ENCODE data around the gene ARFGEF2.

Gene ARFGEF2

GRCh38 chr20:48944663-48945297, 23.3 kb downstream of the ARFGEF2 start:
- TF ChIP-seq, protein P1, sequence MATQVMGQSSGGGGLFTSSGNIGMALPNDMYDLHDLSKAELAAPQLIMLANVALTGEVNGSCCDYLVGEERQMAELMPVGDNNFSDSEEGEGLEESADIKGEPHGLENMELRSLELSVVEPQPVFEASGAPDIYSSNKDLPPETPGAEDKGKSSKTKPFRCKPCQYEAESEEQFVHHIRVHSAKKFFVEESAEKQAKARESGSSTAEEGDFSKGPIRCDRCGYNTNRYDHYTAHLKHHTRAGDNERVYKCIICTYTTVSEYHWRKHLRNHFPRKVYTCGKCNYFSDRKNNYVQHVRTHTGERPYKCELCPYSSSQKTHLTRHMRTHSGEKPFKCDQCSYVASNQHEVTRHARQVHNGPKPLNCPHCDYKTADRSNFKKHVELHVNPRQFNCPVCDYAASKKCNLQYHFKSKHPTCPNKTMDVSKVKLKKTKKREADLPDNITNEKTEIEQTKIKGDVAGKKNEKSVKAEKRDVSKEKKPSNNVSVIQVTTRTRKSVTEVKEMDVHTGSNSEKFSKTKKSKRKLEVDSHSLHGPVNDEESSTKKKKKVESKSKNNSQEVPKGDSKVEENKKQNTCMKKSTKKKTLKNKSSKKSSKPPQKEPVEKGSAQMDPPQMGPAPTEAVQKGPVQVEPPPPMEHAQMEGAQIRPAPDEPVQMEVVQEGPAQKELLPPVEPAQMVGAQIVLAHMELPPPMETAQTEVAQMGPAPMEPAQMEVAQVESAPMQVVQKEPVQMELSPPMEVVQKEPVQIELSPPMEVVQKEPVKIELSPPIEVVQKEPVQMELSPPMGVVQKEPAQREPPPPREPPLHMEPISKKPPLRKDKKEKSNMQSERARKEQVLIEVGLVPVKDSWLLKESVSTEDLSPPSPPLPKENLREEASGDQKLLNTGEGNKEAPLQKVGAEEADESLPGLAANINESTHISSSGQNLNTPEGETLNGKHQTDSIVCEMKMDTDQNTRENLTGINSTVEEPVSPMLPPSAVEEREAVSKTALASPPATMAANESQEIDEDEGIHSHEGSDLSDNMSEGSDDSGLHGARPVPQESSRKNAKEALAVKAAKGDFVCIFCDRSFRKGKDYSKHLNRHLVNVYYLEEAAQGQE (IDR thresholded peaks at IDR 0.05; ENCODE audit: low read depth): no peak
- no peak for TF ChIP-seq RAD21 (IDR thresholded peaks at IDR 0.05; ENCODE audit: low read depth)
- no peak for TF ChIP-seq CEBPB (IDR thresholded peaks at IDR 0.05)
- TF ChIP-seq FOXM1 (IDR thresholded peaks at IDR 0.05; ENCODE audit: borderline replicate concordance, low read depth): no peak
- no peak for TF ChIP-seq CREB1 (IDR thresholded peaks at IDR 0.05; ENCODE audit: low read depth)

DNA sequence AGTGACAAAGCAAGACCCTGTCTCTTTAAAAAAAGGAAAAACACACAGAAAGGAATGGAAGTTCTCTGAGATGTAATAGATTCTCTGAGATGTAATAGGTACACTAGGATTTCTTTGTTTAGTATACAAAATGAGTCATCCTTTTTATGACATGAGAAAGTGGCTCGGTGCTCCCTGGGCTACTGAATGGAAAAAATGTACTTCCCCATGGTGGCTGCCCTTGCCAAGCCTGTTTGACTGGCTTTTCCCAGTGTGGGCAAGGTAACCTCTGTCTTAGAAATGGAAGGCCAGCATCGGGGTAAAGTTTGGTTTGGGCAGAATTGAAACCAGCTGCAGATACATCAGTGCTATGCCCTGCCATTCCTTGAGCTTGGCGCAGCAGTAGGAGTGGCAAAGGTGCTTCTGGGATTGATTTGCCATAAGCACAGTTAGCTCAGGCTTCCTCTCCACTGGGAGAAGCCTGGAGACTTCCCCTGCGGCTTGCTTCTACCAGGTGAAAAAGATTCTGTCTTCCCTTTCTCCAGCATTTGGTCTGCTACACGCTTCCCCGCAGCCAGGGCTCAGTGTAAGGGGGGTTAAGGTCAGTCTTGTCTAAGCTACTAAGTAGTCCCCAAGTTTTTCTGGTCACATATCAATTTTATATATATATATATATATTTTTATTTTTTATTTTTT, 24.5 kb downstream of the ARFGEF2 start:
- TF ChIP-seq FOXM1 (IDR thresholded peaks at IDR 0.05; ENCODE audit: borderline replicate concordance, low read depth) (no peak), NFIC (IDR thresholded peaks at IDR 0.05) (peak; percentile 47), TEAD4 (IDR thresholded peaks at IDR 0.05) (peak; percentile 66; the same call in 1 of the 2 replicates), EP300 (IDR thresholded peaks at IDR 0.05; ENCODE audit: borderline replicate concordance) (no peak), YY1 (IDR thresholded peaks at IDR 0.05; ENCODE audit: low read depth) (peak; percentile 66; the same call in 1 of the 2 replicates), TCF12 (IDR thresholded peaks at IDR 0.05; ENCODE audit: low read depth) (peak; percentile 84)
- TF ChIP-seq, protein P2, sequence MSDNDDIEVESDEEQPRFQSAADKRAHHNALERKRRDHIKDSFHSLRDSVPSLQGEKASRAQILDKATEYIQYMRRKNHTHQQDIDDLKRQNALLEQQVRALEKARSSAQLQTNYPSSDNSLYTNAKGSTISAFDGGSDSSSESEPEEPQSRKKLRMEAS (IDR thresholded peaks at IDR 0.05): peak; percentile 56; the same call in 1 of the 2 replicates

DNA sequence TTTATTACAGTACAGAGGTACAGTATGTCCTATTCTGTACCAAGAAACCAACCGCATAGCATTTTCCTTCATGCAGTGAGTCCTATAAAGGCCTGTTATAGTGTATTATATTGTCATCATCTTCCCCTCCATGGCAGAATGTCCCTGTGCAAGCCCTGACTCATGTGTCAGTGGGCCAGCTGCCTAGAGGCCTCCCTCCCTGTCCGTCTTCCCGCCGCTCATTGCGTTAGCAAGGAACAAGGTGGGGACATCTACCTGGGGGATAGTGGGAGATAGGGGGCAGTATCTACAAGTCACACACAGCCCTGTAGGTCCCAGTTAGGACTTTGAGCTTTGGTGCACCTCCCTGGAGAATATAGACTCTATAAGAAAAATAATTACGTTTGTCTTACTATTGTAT, 27.1 kb downstream of the ARFGEF2 start:
- TF ChIP-seq RAD21 (IDR thresholded peaks at IDR 0.05; ENCODE audit: low read depth): no peak
- no peak for TF ChIP-seq EP300 (IDR thresholded peaks at IDR 0.05; ENCODE audit: borderline replicate concordance)
- TF ChIP-seq, protein P1 (IDR thresholded peaks at IDR 0.05; ENCODE audit: low read depth): no peak
- TF ChIP-seq EGR1 (IDR thresholded peaks at IDR 0.05): no peak
- TF ChIP-seq TAF1 (IDR thresholded peaks at IDR 0.05; ENCODE audit: low read depth): no peak
- no peak for TF ChIP-seq NFIC (IDR thresholded peaks at IDR 0.05)
- no peak for TF ChIP-seq USF1 (IDR thresholded peaks at IDR 0.05)
- no peak for TF ChIP-seq TEAD4 (IDR thresholded peaks at IDR 0.05)
- TF ChIP-seq YY1 (IDR thresholded peaks at IDR 0.05; ENCODE audit: low read depth): no peak
- TF ChIP-seq CEBPB (IDR thresholded peaks at IDR 0.05): no peak
- no peak for TF ChIP-seq ZBTB7A (IDR thresholded peaks at IDR 0.05; ENCODE audit: low read depth)
- no peak for TF ChIP-seq TCF12 (IDR thresholded peaks at IDR 0.05; ENCODE audit: low read depth)
- TF ChIP-seq, protein P2 (IDR thresholded peaks at IDR 0.05): no peak
- TF ChIP-seq FOXM1 (IDR thresholded peaks at IDR 0.05; ENCODE audit: borderline replicate concordance, low read depth): no peak
- TF ChIP-seq CREB1 (IDR thresholded peaks at IDR 0.05; ENCODE audit: low read depth): no peak

DNA sequence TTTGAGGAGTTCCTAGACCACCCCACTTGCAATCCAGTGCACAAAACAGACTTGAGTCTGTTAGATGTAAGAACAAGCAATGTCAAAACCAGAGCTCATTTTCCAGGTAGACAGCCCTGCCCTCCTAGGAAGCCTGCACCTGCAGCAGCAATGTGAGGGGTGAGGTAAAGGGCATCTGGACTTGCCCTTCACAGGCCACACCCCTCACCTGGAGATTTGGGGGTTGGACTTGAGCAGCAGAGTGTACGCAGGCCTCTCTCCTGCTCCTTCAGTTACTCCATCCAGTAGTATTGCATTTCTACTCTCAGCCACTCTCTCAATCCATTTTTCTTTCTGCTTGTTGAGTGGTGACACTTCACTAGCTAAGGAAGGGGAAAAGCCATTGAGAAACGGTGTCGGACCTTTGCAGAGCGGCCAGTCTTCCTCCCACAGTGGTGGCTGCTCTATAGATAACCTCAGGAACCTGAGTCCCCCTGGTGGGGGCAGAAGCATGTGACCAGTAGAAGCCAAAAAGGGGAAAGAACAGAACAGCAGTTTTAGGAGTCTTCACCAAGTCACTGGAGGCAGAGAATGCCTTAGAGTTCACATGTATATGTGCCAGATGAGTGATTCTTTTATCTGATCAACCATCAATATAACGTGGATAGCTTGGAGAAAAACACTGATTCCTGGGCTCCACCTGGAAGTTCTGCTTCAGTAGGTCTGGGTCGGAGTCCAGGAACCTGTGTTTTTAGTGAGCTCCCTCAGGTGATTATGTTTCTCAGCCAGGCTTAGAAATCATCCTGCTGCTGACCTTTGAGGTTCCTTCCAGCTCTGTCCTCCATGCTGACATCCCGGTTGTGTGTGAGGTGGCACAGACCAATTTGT, 28.0 kb downstream of the ARFGEF2 start:
- no peak for TF ChIP-seq EP300 (IDR thresholded peaks at IDR 0.05; ENCODE audit: borderline replicate concordance)
- no peak for TF ChIP-seq YY1 (IDR thresholded peaks at IDR 0.05; ENCODE audit: low read depth)
- no peak for TF ChIP-seq NFIC (IDR thresholded peaks at IDR 0.05)

- TF ChIP-seq TCF12 (IDR thresholded peaks at IDR 0.05; ENCODE audit: low read depth) (no peak), FOXM1 (IDR thresholded peaks at IDR 0.05; ENCODE audit: borderline replicate concordance, low read depth) (no peak), CREB1 (IDR thresholded peaks at IDR 0.05; ENCODE audit: low read depth) (no peak), NFIC (IDR thresholded peaks at IDR 0.05) (no peak), USF1 (IDR thresholded peaks at IDR 0.05) (no peak), TAF1 (IDR thresholded peaks at IDR 0.05; ENCODE audit: low read depth) (no peak), RAD21 (IDR thresholded peaks at IDR 0.05; ENCODE audit: low read depth) (no peak), EP300 (IDR thresholded peaks at IDR 0.05; ENCODE audit: borderline replicate concordance) (no peak), ZBTB7A (IDR thresholded peaks at IDR 0.05; ENCODE audit: low read depth) (no peak), TEAD4 (IDR thresholded peaks at IDR 0.05) (no peak), YY1 (IDR thresholded peaks at IDR 0.05; ENCODE audit: low read depth) (no peak), CEBPB (IDR thresholded peaks at IDR 0.05) (no peak)
- TF ChIP-seq, protein P2 (IDR thresholded peaks at IDR 0.05): no peak
Measured at GRCh38 chr20:48951041-48951440, 29.5 kb downstream of the ARFGEF2 start.
